Measurements from ENCODE around the gene CPNE8.

DNA sequence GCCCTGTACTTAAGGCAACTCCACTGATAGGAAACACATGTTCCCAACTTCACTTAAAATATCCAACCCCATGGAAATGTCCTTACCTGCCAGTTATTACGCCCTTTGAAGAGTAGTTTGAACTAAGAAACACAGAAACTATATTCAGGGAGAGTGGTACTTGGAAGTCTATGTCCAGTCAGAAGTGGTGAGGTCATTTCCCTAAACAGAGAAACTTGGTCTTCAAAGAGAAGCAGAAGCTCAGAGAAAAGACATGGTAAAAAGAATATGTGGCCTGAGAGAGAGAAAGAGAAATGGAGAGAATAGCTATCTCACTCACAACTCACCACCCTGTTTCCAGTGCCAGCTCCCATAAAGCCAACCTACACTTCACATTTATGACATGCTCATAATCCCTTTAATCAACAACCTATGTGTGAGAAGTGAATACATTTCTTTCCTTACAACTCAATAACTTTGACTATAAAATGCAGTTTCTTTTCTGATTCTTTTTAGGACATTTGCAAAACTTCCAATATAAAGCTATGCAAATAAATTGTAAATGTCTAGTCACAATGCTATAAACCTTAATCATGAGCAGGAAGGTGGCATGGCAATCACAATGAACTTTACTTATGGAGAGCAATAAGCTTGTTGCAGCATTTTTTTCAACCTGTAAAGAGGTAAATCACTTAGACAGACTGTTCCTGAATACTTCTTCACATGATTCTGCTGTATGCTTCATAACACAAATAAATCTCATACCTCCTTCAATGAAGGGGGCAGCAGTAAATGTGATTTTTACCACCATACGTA is 67.1 kb downstream of the CPNE8 start:
- TF ChIP-seq, protein P1, sequence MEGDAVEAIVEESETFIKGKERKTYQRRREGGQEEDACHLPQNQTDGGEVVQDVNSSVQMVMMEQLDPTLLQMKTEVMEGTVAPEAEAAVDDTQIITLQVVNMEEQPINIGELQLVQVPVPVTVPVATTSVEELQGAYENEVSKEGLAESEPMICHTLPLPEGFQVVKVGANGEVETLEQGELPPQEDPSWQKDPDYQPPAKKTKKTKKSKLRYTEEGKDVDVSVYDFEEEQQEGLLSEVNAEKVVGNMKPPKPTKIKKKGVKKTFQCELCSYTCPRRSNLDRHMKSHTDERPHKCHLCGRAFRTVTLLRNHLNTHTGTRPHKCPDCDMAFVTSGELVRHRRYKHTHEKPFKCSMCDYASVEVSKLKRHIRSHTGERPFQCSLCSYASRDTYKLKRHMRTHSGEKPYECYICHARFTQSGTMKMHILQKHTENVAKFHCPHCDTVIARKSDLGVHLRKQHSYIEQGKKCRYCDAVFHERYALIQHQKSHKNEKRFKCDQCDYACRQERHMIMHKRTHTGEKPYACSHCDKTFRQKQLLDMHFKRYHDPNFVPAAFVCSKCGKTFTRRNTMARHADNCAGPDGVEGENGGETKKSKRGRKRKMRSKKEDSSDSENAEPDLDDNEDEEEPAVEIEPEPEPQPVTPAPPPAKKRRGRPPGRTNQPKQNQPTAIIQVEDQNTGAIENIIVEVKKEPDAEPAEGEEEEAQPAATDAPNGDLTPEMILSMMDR (IDR thresholded peaks at IDR 0.05) = no peak
- peak; percentile 38; the same call in 1 of the 2 replicates for TF ChIP-seq TCF7L2 (IDR thresholded peaks at IDR 0.05; ENCODE audit: low read depth, low read length)
- TF ChIP-seq, protein P2, sequence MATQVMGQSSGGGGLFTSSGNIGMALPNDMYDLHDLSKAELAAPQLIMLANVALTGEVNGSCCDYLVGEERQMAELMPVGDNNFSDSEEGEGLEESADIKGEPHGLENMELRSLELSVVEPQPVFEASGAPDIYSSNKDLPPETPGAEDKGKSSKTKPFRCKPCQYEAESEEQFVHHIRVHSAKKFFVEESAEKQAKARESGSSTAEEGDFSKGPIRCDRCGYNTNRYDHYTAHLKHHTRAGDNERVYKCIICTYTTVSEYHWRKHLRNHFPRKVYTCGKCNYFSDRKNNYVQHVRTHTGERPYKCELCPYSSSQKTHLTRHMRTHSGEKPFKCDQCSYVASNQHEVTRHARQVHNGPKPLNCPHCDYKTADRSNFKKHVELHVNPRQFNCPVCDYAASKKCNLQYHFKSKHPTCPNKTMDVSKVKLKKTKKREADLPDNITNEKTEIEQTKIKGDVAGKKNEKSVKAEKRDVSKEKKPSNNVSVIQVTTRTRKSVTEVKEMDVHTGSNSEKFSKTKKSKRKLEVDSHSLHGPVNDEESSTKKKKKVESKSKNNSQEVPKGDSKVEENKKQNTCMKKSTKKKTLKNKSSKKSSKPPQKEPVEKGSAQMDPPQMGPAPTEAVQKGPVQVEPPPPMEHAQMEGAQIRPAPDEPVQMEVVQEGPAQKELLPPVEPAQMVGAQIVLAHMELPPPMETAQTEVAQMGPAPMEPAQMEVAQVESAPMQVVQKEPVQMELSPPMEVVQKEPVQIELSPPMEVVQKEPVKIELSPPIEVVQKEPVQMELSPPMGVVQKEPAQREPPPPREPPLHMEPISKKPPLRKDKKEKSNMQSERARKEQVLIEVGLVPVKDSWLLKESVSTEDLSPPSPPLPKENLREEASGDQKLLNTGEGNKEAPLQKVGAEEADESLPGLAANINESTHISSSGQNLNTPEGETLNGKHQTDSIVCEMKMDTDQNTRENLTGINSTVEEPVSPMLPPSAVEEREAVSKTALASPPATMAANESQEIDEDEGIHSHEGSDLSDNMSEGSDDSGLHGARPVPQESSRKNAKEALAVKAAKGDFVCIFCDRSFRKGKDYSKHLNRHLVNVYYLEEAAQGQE (IDR thresholded peaks at IDR 0.05; ENCODE audit: insufficient read depth in 1 of 2, low read depth in 2 of 2, low read length in 1 of 2) = no peak
- TF ChIP-seq POLR2AphosphoS5 (IDR thresholded peaks at IDR 0.05; ENCODE audit: low read depth, low read length) = no peak

Measured in Panc1 (cell line).